ENCODE measurements around the gene ILDR2. TPM values are rescaled to one million over a fixed set of nuclear protein-coding genes. Genes with fewer than 3 reads are reported as not detected.

Gene ILDR2
- total and polyA plus RNA-seq, 10 of the 15 experiments (the other 5 are each of a cell fraction or from before 2014, with no cell fraction given), result 0.05 to 5.3 (median 1.9) TPM

DNA sequence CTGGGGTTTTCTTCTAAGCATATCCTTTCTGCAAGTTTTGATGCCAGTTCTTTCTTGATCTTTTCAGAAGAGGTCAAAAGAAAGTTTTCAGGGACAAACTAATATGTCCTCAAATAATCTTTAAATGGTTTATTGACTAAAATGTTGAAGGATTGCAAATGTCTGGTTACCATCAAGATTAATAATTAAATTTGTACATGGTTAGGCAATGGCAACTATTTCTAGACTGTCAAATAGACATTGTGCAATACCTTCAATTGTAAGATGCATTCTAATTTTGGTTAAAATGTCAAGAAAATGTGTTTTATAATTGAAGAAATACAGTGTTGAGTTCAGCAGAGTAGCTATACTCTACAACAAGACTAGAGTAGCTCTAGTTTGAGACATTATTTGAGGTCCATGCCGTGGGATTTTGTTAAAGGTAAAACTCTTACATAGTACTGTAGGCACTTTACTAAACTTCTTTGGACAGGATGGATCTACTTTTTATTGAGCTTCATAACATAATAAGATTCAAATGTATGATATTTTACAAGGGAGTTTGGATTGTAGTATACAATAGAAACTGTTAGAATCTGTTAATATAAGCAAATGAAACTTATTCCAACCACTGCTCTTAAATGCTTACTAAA, 36.3 kb upstream of the ILDR2 start:
- Histone ChIP-seq H4K20me1 (ENCODE audit: control insufficient read depth, insufficient read depth) (no peaks in the 10 kb centered on the region), H3K9me3 (replicated peaks; ENCODE audit: control insufficient read depth, insufficient read depth, low read length) (no peaks in the 10 kb centered on the region), H3K36me3 (ENCODE audit: control insufficient read depth in 2 of 2, insufficient read depth in 2 of 2, low read length in 1 of 2) (no peaks in the 10 kb centered on the region), H3K27me3 (replicated peaks in 1 of 2; ENCODE audit: control insufficient read depth in 2 of 2, insufficient read depth in 2 of 2, low read length in 1 of 2) (no peaks in the 10 kb centered on the region), H3K4me2 (ENCODE audit: control insufficient read depth, insufficient read depth) (no peak overlapping the region), H3K79me2 (ENCODE audit: control insufficient read depth, insufficient read depth, low read length) (no peaks in the 10 kb centered on the region), H3K27ac (ENCODE audit: control insufficient read depth, insufficient read depth) (no peak overlapping the region), H3K9ac (ENCODE audit: control insufficient read depth, insufficient read depth, low read length) (no peak overlapping the region), H3K4me1 (ENCODE audit: control insufficient read depth, insufficient read depth, low read length) (no peaks in the 10 kb centered on the region), H3K4me3 (no peak overlapping the region), H2AFZ (ENCODE audit: control insufficient read depth, low read depth, low read length) (no peak overlapping the region)
- SMC1A ChIA-PET (ENCODE audit: uncharacterized antibody, unreplicated experiment), result no interaction called here
- no peak for TF ChIP-seq ASH2L (IDR thresholded peaks at IDR 0.05; ENCODE audit: borderline replicate concordance, low read depth)
- no peak for TF ChIP-seq STAT3 (IDR thresholded peaks at IDR 0.05; ENCODE audit: low read depth, low read length)
- no peak for TF ChIP-seq BRCA1 (IDR thresholded peaks at IDR 0.05; ENCODE audit: low read depth, low read length)
- TF ChIP-seq, protein P1, sequence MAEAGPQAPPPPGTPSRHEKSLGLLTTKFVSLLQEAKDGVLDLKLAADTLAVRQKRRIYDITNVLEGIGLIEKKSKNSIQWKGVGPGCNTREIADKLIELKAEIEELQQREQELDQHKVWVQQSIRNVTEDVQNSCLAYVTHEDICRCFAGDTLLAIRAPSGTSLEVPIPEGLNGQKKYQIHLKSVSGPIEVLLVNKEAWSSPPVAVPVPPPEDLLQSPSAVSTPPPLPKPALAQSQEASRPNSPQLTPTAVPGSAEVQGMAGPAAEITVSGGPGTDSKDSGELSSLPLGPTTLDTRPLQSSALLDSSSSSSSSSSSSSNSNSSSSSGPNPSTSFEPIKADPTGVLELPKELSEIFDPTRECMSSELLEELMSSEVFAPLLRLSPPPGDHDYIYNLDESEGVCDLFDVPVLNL (IDR thresholded peaks at IDR 0.05; ENCODE audit: low read depth, low read length), result no peak
- no peak for TF ChIP-seq RUNX3 (IDR thresholded peaks at IDR 0.05; ENCODE audit: low read length)
- TF ChIP-seq MYB (IDR thresholded peaks at IDR 0.05; ENCODE audit: borderline replicate concordance, low read depth, low read length), result no peak
- TF ChIP-seq ESRRA (IDR thresholded peaks at IDR 0.05; ENCODE audit: low read length), result no peak
- TF ChIP-seq BCL11A (IDR thresholded peaks at IDR 0.05; ENCODE audit: low read depth, low read length), result no peak
- no peak for TF ChIP-seq NFIC (IDR thresholded peaks at IDR 0.05; ENCODE audit: low read depth, low read length)
- TF ChIP-seq KDM1A (IDR thresholded peaks at IDR 0.05; ENCODE audit: borderline replicate concordance), result no peak
- TF ChIP-seq ZNF622 (IDR thresholded peaks at IDR 0.05), result no peak
- TF ChIP-seq BMI1 (IDR thresholded peaks at IDR 0.05; ENCODE audit: borderline replicate concordance), result no peak
- no peak for TF ChIP-seq POLR2AphosphoS2 (IDR thresholded peaks at IDR 0.05; ENCODE audit: low read depth, low read length)
- TF ChIP-seq NR2C1 (IDR thresholded peaks at IDR 0.05), result no peak
- TF ChIP-seq YY1 (IDR thresholded peaks at IDR 0.05; ENCODE audit: low read depth, low read length), result no peak
- TF ChIP-seq EGR1 (IDR thresholded peaks at IDR 0.05; ENCODE audit: borderline replicate concordance in 1 of 2, low read depth in 2 of 2, low read length in 2 of 2), result no peak
- TF ChIP-seq POLR2A (IDR thresholded peaks at IDR 0.05; ENCODE audit: low read depth, low read length), result no peak
- CTCF ChIA-PET, result no interaction called here
- POLR2A ChIA-PET, result no interaction called here
- intact Hi-C loops (cut with micrococcal nuclease; ENCODE audit: unreplicated experiment), result no loop called here
- WGBS (ENCODE audit: insufficient coverage, insufficient replicate concordance, low lambda C conversion rate, missing lambda C conversion rate), result 35% methylated on average over 1 of the region's 1 CpG
- RAD21 ChIA-PET (ENCODE audit: unreplicated experiment), result interaction anchor here (0.5 kb wide), 1 partner anchor 339 kb away, joined by 3 read pairs; no protein-coding TSS in a partner anchor
- in situ Hi-C loops (cut with MboI), result no loop called here
- DNase-seq (ENCODE audit: low read depth, low spot score), result no peak
- no peak for FAIRE-seq
- ATAC-seq, result no peak
- BruUV-seq (replicated peaks), result no TSS peak
